Keratinocyte (primary cell): ENCODE measurements around the gene GTF2F1.
A peak's percentile ranks its signal among the peaks of the same experiment; 100 is the strongest.

ENCODE experiments used
- CTCF ChIP-seq, 3 experiments: IDR thresholded peaks in 1 of 3; conservative IDR thresholded peaks in 1 of 3; optimal IDR thresholded peaks in 1 of 3; 2 replicates in 2 of 3; 3 replicates in 1 of 3; pipeline versions ENCODE3 to v1.5.1; 2011; ENCODE audit warnings: low read length in 3 of 3, mild to moderate bottlenecking in 3 of 3, moderate library complexity in 2 of 3, control low read depth in 1 of 3, inconsistent platforms in 1 of 3; ENCODE audit not compliant: insufficient read depth in 2 of 3; ENCODE audit errors: extremely low read depth in 1 of 3
- EZH2 ChIP-seq: IDR thresholded peaks from one replicate; pipeline ENCODE4 v1.6.1; 2012; ENCODE audit warnings: inconsistent platforms, mild to moderate bottlenecking, low read length, moderate library complexity

GRCh38 chr19:6412447-6413091, 19.6 kb upstream of the GTF2F1 start:
- TF ChIP-seq CTCF (optimal IDR thresholded peaks at IDR 0.05 in 1 of 3, IDR thresholded peaks at IDR 0.05 in 1 of 3, conservative IDR thresholded peaks at IDR 0.05 in 1 of 3; ENCODE audit: extremely low read depth in 1 of 3, insufficient read depth in 2 of 3, low read length in 3 of 3) (peak; percentile 50 to 68 (median 60)), EZH2 (no peak)
